HepG2 (cell line): ENCODE measurements around the gene TSNAX. TPM values are rescaled to one million over a fixed set of nuclear protein-coding genes. Genes with fewer than 3 reads are reported as not detected.

Experiments
- BRCA1 ChIP-seq: sonication (generic); formaldehyde crosslinking; IDR thresholded peaks from 2 replicates; pipeline ENCODE4 v1.4.0; 2020; ENCODE audit warnings: missing genetic modification reagents
- CBX1 ChIP-seq: IDR thresholded peaks from one replicate; pipeline ENCODE4 v1.6.1; 2016; ENCODE audit warnings: antibody characterized with exemption, low read depth
- CBX5 ChIP-seq: sonication (generic); formaldehyde crosslinking; IDR thresholded peaks from 2 replicates; pipeline ENCODE4 v1.4.0; 2020; ENCODE audit warnings: missing genetic modification reagents, borderline replicate concordance
- DR1 ChIP-seq: sonication (generic); formaldehyde crosslinking; IDR thresholded peaks from 2 replicates; pipeline ENCODE4 v1.8.0; 2021; ENCODE audit warnings: mild to moderate bottlenecking, missing genetic modification reagents, inconsistent platforms
- DRAP1 ChIP-seq: IDR thresholded peaks from 2 replicates; pipeline ENCODE4 v1.6.1; 2016; ENCODE audit warnings: missing genetic modification reagents, missing compliant biosample characterization
- ELF3 ChIP-seq: IDR thresholded peaks from 2 replicates; pipeline ENCODE4 v1.6.1; 2016; ENCODE audit warnings: missing genetic modification reagents, missing compliant biosample characterization
- KAT8 ChIP-seq: IDR thresholded peaks from 2 replicates; pipeline ENCODE4 v1.6.1; 2016; ENCODE audit warnings: missing genetic modification reagents, missing compliant biosample characterization
- KLF12 ChIP-seq: sonication (generic); formaldehyde crosslinking; IDR thresholded peaks from 2 replicates; pipeline ENCODE4 v1.4.0; 2020; ENCODE audit warnings: missing genetic modification reagents, borderline replicate concordance
- NFE2L2 ChIP-seq: fragments of 150-350 bp; IDR thresholded peaks from 2 replicates; pipeline ENCODE4 v1.6.1; 2014; ENCODE audit warnings: low read length
- NPAS2 ChIP-seq: sonication (generic); formaldehyde crosslinking; IDR thresholded peaks from 2 replicates; pipeline ENCODE4 v1.8.0; 2022; ENCODE audit warnings: mild to moderate bottlenecking, missing genetic modification reagents, borderline replicate concordance
- SAP130 ChIP-seq: IDR thresholded peaks from 2 replicates; pipeline ENCODE4 v1.6.1; 2016; ENCODE audit warnings: low read depth
- ZBTB2 ChIP-seq: sonication (generic); formaldehyde crosslinking; IDR thresholded peaks from 2 replicates; pipeline ENCODE4 v1.8.0; 2022; ENCODE audit warnings: low read depth, missing genetic modification reagents
- ZFP62 ChIP-seq: sonication (generic); formaldehyde crosslinking; IDR thresholded peaks from 2 replicates; pipeline ENCODE4 v1.4.0; 2020; ENCODE audit warnings: missing genetic modification reagents
- ZFP82 ChIP-seq: sonication (generic); formaldehyde crosslinking; IDR thresholded peaks from 2 replicates; pipeline ENCODE4 v1.5.1; 2020; ENCODE audit warnings: mild to moderate bottlenecking, missing genetic modification reagents, borderline replicate concordance
- ZNF687 ChIP-seq: sonication (generic); formaldehyde crosslinking; IDR thresholded peaks from 2 replicates; pipeline ENCODE4 v1.5.1; 2020; ENCODE audit warnings: mild to moderate bottlenecking, missing genetic modification reagents, moderate library complexity
- polyA plus RNA-seq, 8 experiments: library from polyadenylated mRNA; depleted of rRNA in 3 of 8; stranded (reverse) in 7 of 8; unstranded in 1 of 8; fragments of >200 nt; fragmentation: Illumina TruSeq in 4 of 8; extraction: Trizol in 4 of 8; gene quantifications; 2 replicates each; pipeline versions ENCODE4 v1.2.1 to v1.2.3, GENCODE V29; 2011 to 2016; ENCODE audit warnings: low read depth in 4 of 8, missing spikeins in 1 of 8, mixed read lengths in 1 of 8; ENCODE audit not compliant: insufficient read depth in 1 of 8
- total RNA-seq, 5 experiments: library from RNA; depleted of rRNA; stranded (reverse); fragments of >200 nt; fragmentation: Illumina TruSeq; extraction: Trizol; gene quantifications; 2 replicates each; pipeline ENCODE4 v1.2.3, GENCODE V29; 2016; ENCODE audit warnings: low read depth in 1 of 5
- TF ChIP-seq, protein P1 (sequence below): conservative IDR thresholded peaks from 2 replicates; pipeline ENCODE4 v1.6.1; 2018; ENCODE audit warnings: missing genetic modification reagents
- TF ChIP-seq, protein P2 (sequence below): sonication (generic); formaldehyde crosslinking; IDR thresholded peaks from 2 replicates; pipeline ENCODE4 v1.4.0; 2020; ENCODE audit warnings: missing genetic modification reagents, borderline replicate concordance
- TF ChIP-seq, protein P3 (sequence below): sonication (generic); formaldehyde crosslinking; IDR thresholded peaks from 2 replicates; pipeline ENCODE4 v1.5.1; 2020; ENCODE audit warnings: missing genetic modification reagents, mild to moderate bottlenecking, borderline replicate concordance

The TSNAX gene
- total and polyA plus RNA-seq, 2 of the 13 experiments (the other 11 are each of a cell fraction or from before 2014, with no cell fraction given), result 13.2 to 46.2 TPM

GRCh38 chr1:231528172-231529029, at the start of gene TSNAX (continued):
- TF ChIP-seq, protein P1, sequence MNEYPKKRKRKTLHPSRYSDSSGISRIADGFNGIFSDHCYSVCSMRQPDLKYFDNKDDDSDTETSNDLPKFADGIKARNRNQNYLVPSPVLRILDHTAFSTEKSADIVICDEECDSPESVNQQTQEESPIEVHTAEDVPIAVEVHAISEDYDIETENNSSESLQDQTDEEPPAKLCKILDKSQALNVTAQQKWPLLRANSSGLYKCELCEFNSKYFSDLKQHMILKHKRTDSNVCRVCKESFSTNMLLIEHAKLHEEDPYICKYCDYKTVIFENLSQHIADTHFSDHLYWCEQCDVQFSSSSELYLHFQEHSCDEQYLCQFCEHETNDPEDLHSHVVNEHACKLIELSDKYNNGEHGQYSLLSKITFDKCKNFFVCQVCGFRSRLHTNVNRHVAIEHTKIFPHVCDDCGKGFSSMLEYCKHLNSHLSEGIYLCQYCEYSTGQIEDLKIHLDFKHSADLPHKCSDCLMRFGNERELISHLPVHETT (CRISPR knock-in tag), result peak; percentile 34; the same call in 1 of the 2 replicates
- TF ChIP-seq ZBTB2 (CRISPR knock-in tag) (no peak), CBX1 (no peak), ZFP62 (CRISPR knock-in tag) (no peak), KLF12 (CRISPR knock-in tag) (no peak), DR1 (peak; percentile 89), SAP130 (CRISPR knock-in tag) (peak; percentile 94), CBX5 (CRISPR knock-in tag) (peak; percentile 43; the same call in 1 of the 2 replicates), DRAP1 (peak; percentile 76), BRCA1 (0 out of 2 replicates have a peak, but pooled peaks have one; percentile 12), ZNF687 (CRISPR knock-in tag) (peak; percentile 95), ZFP82 (no peak; the same call in none of the 2 replicates), ELF3 (CRISPR knock-in tag) (peak; percentile 66; the same call in 1 of the 2 replicates), NFE2L2 (no peak), NPAS2 (no peak), KAT8 (CRISPR knock-in tag) (peak; percentile 92)
- TF ChIP-seq, protein P2, sequence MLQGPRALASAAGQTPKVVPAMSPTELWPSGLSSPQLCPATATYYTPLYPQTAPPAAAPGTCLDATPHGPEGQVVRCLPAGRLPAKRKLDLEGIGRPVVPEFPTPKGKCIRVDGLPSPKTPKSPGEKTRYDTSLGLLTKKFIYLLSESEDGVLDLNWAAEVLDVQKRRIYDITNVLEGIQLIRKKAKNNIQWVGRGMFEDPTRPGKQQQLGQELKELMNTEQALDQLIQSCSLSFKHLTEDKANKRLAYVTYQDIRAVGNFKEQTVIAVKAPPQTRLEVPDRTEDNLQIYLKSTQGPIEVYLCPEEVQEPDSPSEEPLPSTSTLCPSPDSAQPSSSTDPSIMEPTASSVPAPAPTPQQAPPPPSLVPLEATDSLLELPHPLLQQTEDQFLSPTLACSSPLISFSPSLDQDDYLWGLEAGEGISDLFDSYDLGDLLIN (CRISPR knock-in tag), result no peak
- TF ChIP-seq, protein P3, sequence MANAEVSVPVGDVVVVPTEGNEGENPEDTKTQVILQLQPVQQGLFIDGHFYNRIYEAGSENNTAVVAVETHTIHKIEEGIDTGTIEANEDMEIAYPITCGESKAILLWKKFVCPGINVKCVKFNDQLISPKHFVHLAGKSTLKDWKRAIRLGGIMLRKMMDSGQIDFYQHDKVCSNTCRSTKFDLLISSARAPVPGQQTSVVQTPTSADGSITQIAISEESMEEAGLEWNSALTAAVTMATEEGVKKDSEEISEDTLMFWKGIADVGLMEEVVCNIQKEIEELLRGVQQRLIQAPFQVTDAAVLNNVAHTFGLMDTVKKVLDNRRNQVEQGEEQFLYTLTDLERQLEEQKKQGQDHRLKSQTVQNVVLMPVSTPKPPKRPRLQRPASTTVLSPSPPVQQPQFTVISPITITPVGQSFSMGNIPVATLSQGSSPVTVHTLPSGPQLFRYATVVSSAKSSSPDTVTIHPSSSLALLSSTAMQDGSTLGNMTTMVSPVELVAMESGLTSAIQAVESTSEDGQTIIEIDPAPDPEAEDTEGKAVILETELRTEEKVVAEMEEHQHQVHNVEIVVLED (CRISPR knock-in tag), result peak; percentile 97
